H1 (cell line): ENCODE data around the gene VENTX. TPM values are rescaled to one million over a fixed set of nuclear protein-coding genes. Genes with fewer than 3 reads are reported as not detected.

Source experiments
- CTCF ChIA-PET: fragments of 300-600 bp; sonication (Branson Sonifier 250); formaldehyde crosslinking; loops from one replicate; lab custom pipeline; 2021; ENCODE audit not compliant: partially characterized antibody; lab: Charles Lee
- POLR2A ChIA-PET: fragments of 300-600 bp; sonication (Branson Sonifier 250); formaldehyde crosslinking; loops from one replicate; lab custom pipeline; 2021; ENCODE audit warnings: inconsistent platforms; ENCODE audit not compliant: partially characterized antibody; lab: Charles Lee
- DNase-seq, 2 experiments: peaks; one replicate each; pipeline versions ENCODE4 v3.0.0 to v3.0.0-alpha.2; 2010 to 2022; ENCODE audit warnings: low spot score in 2 of 2, low read depth in 1 of 2, mixed read lengths in 1 of 2
- FAIRE-seq: peaks from 2 replicates; lab custom pipeline; 2011; peaks lifted over from hg19 to GRCh38; lab: Jason Lieb, UNC
- H2AFZ ChIP-seq: 2 replicates; pipeline ENCODE4 v1.8.1; 2012; ENCODE audit warnings: low read length, inconsistent platforms
- H2AK5ac ChIP-seq: 2 replicates; pipeline ENCODE4 v1.6.1; 2013; ENCODE audit warnings: low read depth, low read length
- H2BK120ac ChIP-seq: replicated peaks from 2 replicates; pipeline ENCODE3; 2013; ENCODE audit warnings: low read depth, low read length, inconsistent platforms
- H2BK12ac ChIP-seq: 2 replicates; pipeline ENCODE4 v1.6.1; 2013; ENCODE audit warnings: low read depth, low read length
- H2BK15ac ChIP-seq: 2 replicates; pipeline ENCODE4 v1.6.1; 2013; ENCODE audit warnings: low read length
- H2BK20ac ChIP-seq: 2 replicates; pipeline ENCODE4 v1.6.1; 2013; ENCODE audit warnings: low read length
- H2BK5ac ChIP-seq: 2 replicates; pipeline ENCODE4 v1.6.1; 2013; ENCODE audit warnings: low read depth, low read length
- H3K14ac ChIP-seq: 2 replicates; pipeline ENCODE4 v1.6.1; 2013; ENCODE audit warnings: inconsistent platforms; ENCODE audit not compliant: insufficient read length
- H3K18ac ChIP-seq: 2 replicates; pipeline ENCODE4 v1.6.1; 2013; ENCODE audit warnings: low read length; ENCODE audit errors: extremely low read depth
- H3K23ac ChIP-seq: 2 replicates; pipeline ENCODE4 v1.6.1; 2013; ENCODE audit warnings: inconsistent platforms; ENCODE audit not compliant: insufficient read length
- H3K23me2 ChIP-seq: 2 replicates; pipeline ENCODE4 v1.6.1; 2013; ENCODE audit warnings: low read depth, low read length
- H3K27ac ChIP-seq: 2 replicates; pipeline ENCODE4 v1.6.1; 2011; ENCODE audit warnings: low read depth, low read length, inconsistent platforms
- H3K27me3 ChIP-seq, 4 experiments: replicated peaks in 1 of 4; 1 replicate in 1 of 4; 2 replicates in 3 of 4; pipeline versions ENCODE4 v1.6.1 to v1.8.1; 2011 to 2013; ENCODE audit warnings: low read length in 3 of 4, mild to moderate bottlenecking in 3 of 4, inconsistent platforms in 2 of 4, mixed read lengths in 2 of 4, moderate library complexity in 1 of 4; ENCODE audit not compliant: control insufficient read depth in 3 of 4, insufficient read depth in 3 of 4; ENCODE audit errors: extremely low read depth in 1 of 4
- H3K36me3 ChIP-seq, 4 experiments: 2 replicates each; pipeline versions ENCODE4 v1.6.1 to v1.8.1; 2011 to 2013; ENCODE audit warnings: mild to moderate bottlenecking in 4 of 4, low read length in 3 of 4, moderate library complexity in 2 of 4, control low read depth in 1 of 4, inconsistent platforms in 1 of 4; ENCODE audit not compliant: insufficient read depth in 4 of 4, control insufficient read depth in 2 of 4
- H3K4ac ChIP-seq: replicated peaks from 2 replicates; pipeline ENCODE3; 2013; ENCODE audit warnings: low read length, low read depth, mixed read lengths, inconsistent platforms; ENCODE audit not compliant: insufficient read length
- H3K4me1 ChIP-seq, 4 experiments: replicated peaks in 1 of 4; 1 replicate in 1 of 4; 2 replicates in 3 of 4; pipeline versions ENCODE4 v1.6.1 to v1.8.1; 2011 to 2013; ENCODE audit warnings: low read length in 3 of 4, inconsistent platforms in 2 of 4, mixed read lengths in 1 of 4; ENCODE audit not compliant: insufficient read depth in 4 of 4, control insufficient read depth in 3 of 4
- H3K4me2 ChIP-seq, 2 experiments: 2 replicates each; pipeline versions ENCODE4 v1.6.1 to v1.8.1; 2011 to 2013; ENCODE audit warnings: low read depth in 2 of 2, low read length in 2 of 2, control low read depth in 1 of 2, inconsistent platforms in 1 of 2, mild to moderate bottlenecking in 1 of 2; ENCODE audit not compliant: insufficient read depth in 1 of 2
- H3K4me3 ChIP-seq, 4 experiments: fragments of 200-600, 300-600 bp in 1 of 4; sonication (generic), shearing (Covaris generic), sonication (Bioruptor Twin) in 1 of 4; 2 replicates each; pipeline versions ENCODE4 v1.5.1 to v1.8.1; 2011 to 2016; ENCODE audit warnings: low read length in 4 of 4, low read depth in 3 of 4, control low read depth in 2 of 4, inconsistent platforms in 2 of 4, mild to moderate bottlenecking in 2 of 4, mixed read lengths in 1 of 4, moderate library complexity in 1 of 4; ENCODE audit not compliant: insufficient read depth in 2 of 4; ENCODE audit errors: extremely low read depth in 1 of 4
- H3K56ac ChIP-seq: replicated peaks from 2 replicates; pipeline ENCODE3; 2013; ENCODE audit warnings: low read depth, mild to moderate bottlenecking, mixed read lengths, low read length, inconsistent platforms; ENCODE audit not compliant: insufficient read length
- H3K79me1 ChIP-seq: 2 replicates; pipeline ENCODE4 v1.6.1; 2013; ENCODE audit warnings: low read depth, low read length, control low read depth
- H3K79me2 ChIP-seq, 2 experiments: 2 replicates each; pipeline versions ENCODE4 v1.6.1 to v1.8.1; 2012 to 2013; ENCODE audit warnings: low read length in 2 of 2, mild to moderate bottlenecking in 2 of 2, inconsistent platforms in 1 of 2; ENCODE audit not compliant: insufficient read depth in 2 of 2, control insufficient read depth in 1 of 2
- H3K9ac ChIP-seq, 4 experiments: replicated peaks in 1 of 4; 1 replicate in 1 of 4; 2 replicates in 3 of 4; pipeline versions ENCODE4 v1.6.1 to v1.8.1; 2011 to 2013; ENCODE audit warnings: low read depth in 3 of 4, low read length in 3 of 4, control low read depth in 2 of 4, mild to moderate bottlenecking in 2 of 4, moderate library complexity in 2 of 4, inconsistent platforms in 1 of 4; ENCODE audit errors: extremely low read depth in 1 of 4
- H3K9me3 ChIP-seq, 2 experiments: 2 replicates each; pipeline versions ENCODE4 v1.6.1 to v1.8.1; 2012 to 2013; ENCODE audit warnings: mild to moderate bottlenecking in 2 of 2, moderate library complexity in 2 of 2, control low read depth in 1 of 2, inconsistent platforms in 1 of 2, low read depth in 1 of 2, low read length in 1 of 2, mixed read lengths in 1 of 2; ENCODE audit not compliant: insufficient read depth in 2 of 2
- H4K20me1 ChIP-seq, 2 experiments: replicated peaks in 1 of 2; 2 replicates each; pipeline versions ENCODE3 to v1.8.1; 2011 to 2013; ENCODE audit warnings: inconsistent platforms in 2 of 2, low read length in 2 of 2, mild to moderate bottlenecking in 1 of 2; ENCODE audit not compliant: insufficient read depth in 2 of 2, control insufficient read depth in 1 of 2
- H4K5ac ChIP-seq: 2 replicates; pipeline ENCODE4 v1.6.1; 2013; ENCODE audit warnings: low read length, low read depth, mixed read lengths, inconsistent platforms; ENCODE audit not compliant: insufficient read length
- H4K8ac ChIP-seq: 2 replicates; pipeline ENCODE4 v1.8.0; 2013; ENCODE audit warnings: mild to moderate bottlenecking, moderate library complexity, low read length, inconsistent platforms; ENCODE audit not compliant: insufficient read depth; ENCODE audit errors: extremely low read depth
- H4K91ac ChIP-seq: replicated peaks from 2 replicates; pipeline ENCODE3; 2013; ENCODE audit warnings: low read length, mixed read lengths, inconsistent platforms; ENCODE audit not compliant: insufficient read length
- TBP ChIP-seq: IDR thresholded peaks from 2 replicates; pipeline ENCODE4 v1.6.1; 2011; ENCODE audit warnings: low read depth, low read length, improper control_type of control experiment
- WGBS, 2 experiments: shearing (Covaris generic) in 1 of 2; methylation state at CpG; one replicate each; pipeline versions ENCODE4 v1.1.6 to v1.1.7; 2013 to 2015; ENCODE audit warnings: low lambda C conversion rate in 2 of 2, mixed read lengths in 2 of 2, inconsistent platforms in 1 of 2, low coverage in 1 of 2, missing lambda C conversion rate in 1 of 2; ENCODE audit not compliant: insufficient replicate concordance in 2 of 2, insufficient coverage in 1 of 2, insufficient read length in 1 of 2; ENCODE audit errors: extremely low coverage in 1 of 2, missing lambda C conversion rate in 1 of 2; 5-methylcytosine and 5-hydroxymethylcytosine counted together
- polyA plus RNA-seq, 7 experiments: library from polyadenylated mRNA; depleted of rRNA in 3 of 7; stranded (reverse) in 5 of 7; unstranded in 2 of 7; fragments of >200 nt in 5 of 7; fragments of 200-250 nt in 2 of 7; gene quantifications; 1 replicate in 5 of 7; 2 replicates in 1 of 7; 4 replicates in 1 of 7; pipeline versions ENCODE4 v1.2.1 to v1.2.3, GENCODE V29; 2011 to 2013; ENCODE audit warnings: missing spikeins in 2 of 7, mixed read lengths in 2 of 7
- total RNA-seq: library from RNA; stranded (reverse); fragmentation: NEBNext Ultra II Directional; extraction: Animal tissue kit (Norgen Biotek cat#: 25700); gene quantifications from 2 replicates; pipeline ENCODE4 v1.2.1, GENCODE V29; 2021

The VENTX gene
- total and polyA plus RNA-seq, 2 of the 8 experiments (the other 6 are each of a cell fraction or from before 2014, with no cell fraction given), result 5.6 TPM

GRCh38 chr10:133196221-133196915 lies 41.3 kb upstream of the VENTX start:
- no peak overlapping the region for H3K23ac ChIP-seq
- no peak overlapping the region for H2BK120ac ChIP-seq
- no peak overlapping the region for H3K56ac ChIP-seq
- no peak overlapping the region for H3K4me2 ChIP-seq
- H2BK20ac ChIP-seq, result no peak overlapping the region
- H3K27me3 ChIP-seq, result no peaks in the 10 kb centered on the region
- H3K18ac ChIP-seq, result no peak overlapping the region
- H3K36me3 ChIP-seq, result no peaks in the 10 kb centered on the region; a peak in 1 of 8 replicates
- TF ChIP-seq TBP, result no peak
- H3K79me1 ChIP-seq, result 0 out of 2 replicates have a peak, but pooled peaks cover 2% of the 10 kb centered on the region
- H3K4me3 ChIP-seq, result no peak overlapping the region
- H2BK15ac ChIP-seq, result no peak overlapping the region
- no peaks in the 10 kb centered on the region for H3K79me2 ChIP-seq
- H3K23me2 ChIP-seq, result no peaks in the 10 kb centered on the region
- H4K5ac ChIP-seq, result no peak overlapping the region
- CTCF ChIA-PET, result interaction anchor here (1.0 to 4.5 kb wide), 12 partner anchors 9 to 292 kb away, joined by 3 to 40 read pairs (median 6); partner anchors contain the start of gene KNDC1
- FAIRE-seq, result no peak
- H3K9me3 ChIP-seq, result peaks cover 8 to 15% of the 10 kb centered on the region in 2 experiments
- H3K14ac ChIP-seq, result no peak overlapping the region
- H3K9ac ChIP-seq, result no peak overlapping the region
- H2AFZ ChIP-seq, result no peak overlapping the region
- H3K27ac ChIP-seq, result no peak overlapping the region
- no peaks in the 10 kb centered on the region for H3K4me1 ChIP-seq
- no peaks in the 10 kb centered on the region for H4K20me1 ChIP-seq
- POLR2A ChIA-PET, result interaction anchor here (1.1 to 2.9 kb wide), 10 partner anchors 9 to 52 kb away, joined by 3 to 11 read pairs (median 5); no protein-coding TSS in a partner anchor
- no peak overlapping the region for H2AK5ac ChIP-seq
- no peak overlapping the region for H3K4ac ChIP-seq
- H2BK12ac ChIP-seq, result no peak overlapping the region
- H4K91ac ChIP-seq, result no peak overlapping the region
- no peak overlapping the region for H2BK5ac ChIP-seq
- H4K8ac ChIP-seq, result no peak overlapping the region
- 92% methylated on average over 23 of the region's 24 CpGs; no CpG with 5 or more reads in 1 of the 2 experiments for WGBS, 2 experiments
- no peak for DNase-seq
